WTC11 (cell line): ENCODE results near the gene GRM5. TPM values are rescaled to one million over a fixed set of nuclear protein-coding genes. Genes with fewer than 3 reads are reported as not detected.

Source experiments
- ATAC-seq: fragments of 200-7000 bp; cut with Tn5 transposase; 2 replicates; pipeline ENCODE4 v1.10.0; 2021; ENCODE audit warnings: mild to moderate bottlenecking, moderate library complexity
- CTCF ChIA-PET: fragments of 300-600 bp; sonication (Branson Sonifier 250); formaldehyde crosslinking; loops from one replicate; lab custom pipeline; 2021; ENCODE audit warnings: antibody characterized with exemption; lab: Charles Lee
- POLR2A ChIA-PET: fragments of 350-600 bp; sonication (Branson Sonifier 250); formaldehyde crosslinking; loops from one replicate; lab custom pipeline; 2021; ENCODE audit warnings: antibody characterized with exemption; lab: Charles Lee
- DNase-seq: peaks from one replicate; pipeline ENCODE4 v3.0.0; 2021; ENCODE audit warnings: low spot score
- H3K27ac Mint-ChIP-seq: 2 replicates; pipeline ENCODE4 v1.8.0; 2021; ENCODE audit warnings: mixed read lengths
- H3K27me3 Mint-ChIP-seq: 2 replicates; pipeline ENCODE4 v1.8.0; 2021; ENCODE audit warnings: low read depth, mild to moderate bottlenecking, moderate library complexity, mixed read lengths
- H3K36me3 Mint-ChIP-seq: 2 replicates; pipeline ENCODE4 v1.8.0; 2021; ENCODE audit warnings: mixed read lengths
- H3K4me1 Mint-ChIP-seq: 2 replicates; pipeline ENCODE4 v1.8.0; 2022; ENCODE audit warnings: mixed read lengths
- H3K4me3 Mint-ChIP-seq: 2 replicates; pipeline ENCODE4 v1.8.0; 2021; ENCODE audit warnings: mild to moderate bottlenecking, moderate library complexity, mixed read lengths
- H3K9me3 Mint-ChIP-seq: 2 replicates; pipeline ENCODE4 v1.8.0; 2021; ENCODE audit warnings: mixed read lengths
- AFF4 ChIP-seq: sonication (generic); formaldehyde crosslinking; IDR thresholded peaks from 2 replicates; pipeline ENCODE4 v1.8.1; 2023; ENCODE audit warnings: mild to moderate bottlenecking, missing genetic modification reagents, borderline replicate concordance
- AR ChIP-seq: fragments of 250-450 bp; sonication (Bioruptor Pico); IDR thresholded peaks from 2 replicates; pipeline ENCODE4 v1.9.0; 2021; ENCODE audit warnings: mild to moderate bottlenecking
- E2F5 ChIP-seq: sonication (generic); formaldehyde crosslinking; IDR thresholded peaks from 2 replicates; pipeline ENCODE4 v1.8.1; 2022; ENCODE audit warnings: mild to moderate bottlenecking, moderate library complexity, missing genetic modification reagents
- GABPB1 ChIP-seq: sonication (generic); formaldehyde crosslinking; IDR thresholded peaks from 2 replicates; pipeline ENCODE4 v1.8.1; 2023; ENCODE audit warnings: mild to moderate bottlenecking, missing genetic modification reagents
- GRHL2 ChIP-seq: fragments of 250-450 bp; sonication (Bioruptor Pico); IDR thresholded peaks from 2 replicates; pipeline ENCODE4 v1.8.0; 2022; ENCODE audit warnings: mild to moderate bottlenecking, moderate library complexity; ENCODE audit not compliant: insufficient replicate concordance, severe bottlenecking
- HMGXB4 ChIP-seq: sonication (generic); formaldehyde crosslinking; IDR thresholded peaks from 2 replicates; pipeline ENCODE4 v1.8.1; 2023; ENCODE audit warnings: mild to moderate bottlenecking, moderate library complexity, missing genetic modification reagents
- JUN ChIP-seq: sonication (generic); formaldehyde crosslinking; IDR thresholded peaks from 2 replicates; pipeline ENCODE4 v1.8.0; 2023; ENCODE audit warnings: mild to moderate bottlenecking, missing genetic modification reagents
- NFYB ChIP-seq: sonication (generic); formaldehyde crosslinking; conservative IDR thresholded peaks from 2 replicates; pipeline ENCODE4 v1.8.0; 2022; ENCODE audit warnings: low read depth, missing genetic modification reagents
- TEAD4 ChIP-seq: sonication (generic); formaldehyde crosslinking; IDR thresholded peaks from 2 replicates; pipeline ENCODE4 v1.8.0; 2022; ENCODE audit warnings: mild to moderate bottlenecking, missing genetic modification reagents
- USF2 ChIP-seq: sonication (generic); formaldehyde crosslinking; IDR thresholded peaks from 2 replicates; pipeline ENCODE4 v1.8.1; 2023; ENCODE audit warnings: mild to moderate bottlenecking, missing genetic modification reagents, moderate library complexity
- ZBTB21 ChIP-seq: sonication (generic); formaldehyde crosslinking; IDR thresholded peaks from 2 replicates; pipeline ENCODE4 v1.8.1; 2023; ENCODE audit warnings: mild to moderate bottlenecking, missing genetic modification reagents, borderline replicate concordance
- ZNF138 ChIP-seq: sonication (generic); formaldehyde crosslinking; conservative IDR thresholded peaks from 2 replicates; pipeline ENCODE4 v1.8.1; 2022; ENCODE audit warnings: mild to moderate bottlenecking, moderate library complexity, missing genetic modification reagents
- ZNF219 ChIP-seq: sonication (generic); formaldehyde crosslinking; IDR thresholded peaks from 2 replicates; pipeline ENCODE4 v1.8.0; 2023; ENCODE audit warnings: missing genetic modification reagents, mild to moderate bottlenecking, borderline replicate concordance
- ZNF396 ChIP-seq: fragments of 250-450 bp; sonication (Bioruptor Pico); IDR thresholded peaks from 2 replicates; pipeline ENCODE4 v1.8.0; 2021; ENCODE audit warnings: mild to moderate bottlenecking, moderate library complexity, borderline replicate concordance
- ZNF416 ChIP-seq: fragments of 250-450 bp; sonication (Bioruptor Pico); IDR thresholded peaks from 2 replicates; pipeline ENCODE4 v1.9.0; 2021; ENCODE audit warnings: mild to moderate bottlenecking, inconsistent platforms
- total RNA-seq: library from RNA; stranded (reverse); gene quantifications from 3 replicates; pipeline ENCODE4 v1.2.3, GENCODE V29; 2021

The GRM5 gene
- total RNA-seq, 1 experiment from 2014 or later, result 0.13 TPM

- TF ChIP-seq ZBTB21 (CRISPR knock-in tag), result no peak
- no peak for TF ChIP-seq AFF4 (CRISPR knock-in tag)
- no peak for TF ChIP-seq JUN
- TF ChIP-seq, all 79 proteins: peak for 0
Measured at GRCh38 chr11:88813233-88813915, 252.4 kb downstream of the GRM5 start (continued).

- Mint-ChIP-seq H3K27ac (no peak overlapping the region), H3K27me3 (no peaks in the 10 kb centered on the region), H3K9me3 (peaks cover 7% of the 10 kb centered on the region), H3K4me3 (no peak overlapping the region), H3K4me1 (peaks cover 15% of the 10 kb centered on the region), H3K36me3 (no peaks in the 10 kb centered on the region; the same call in 1 of the 2 replicates)
- DNase-seq (no peak), ATAC-seq (no peak)
- ChIA-PET CTCF (no interaction called here), POLR2A (no interaction called here)
- TF ChIP-seq ZNF138 (CRISPR knock-in tag), result no peak
- TF ChIP-seq TEAD4 (CRISPR knock-in tag), result no peak
- no peak for TF ChIP-seq GABPB1
Measured at GRCh38 chr11:88810420-88811097, 255.2 kb downstream of the GRM5 start.

GRCh38 chr11:88809126-88809525, 256.7 kb downstream of the GRM5 start:
- Mint-ChIP-seq H3K27me3 (no peaks in the 10 kb centered on the region), H3K36me3 (no peaks in the 10 kb centered on the region), H3K9me3 (no peaks in the 10 kb centered on the region), H3K4me3 (no peak overlapping the region), H3K27ac (no peak overlapping the region), H3K4me1 (peaks cover 15% of the 10 kb centered on the region)
- TF ChIP-seq ZNF416, result no peak
- TF ChIP-seq NFYB (CRISPR knock-in tag), result no peak
- TF ChIP-seq ZNF396, result no peak
- TF ChIP-seq ZNF138 (CRISPR knock-in tag), result no peak
- POLR2A ChIA-PET, result no interaction called here
- no peak for DNase-seq
- ATAC-seq, result no peak
- CTCF ChIA-PET, result no interaction called here

- ATAC-seq, result no peak
- Mint-ChIP-seq H3K27me3 (no peaks in the 10 kb centered on the region), H3K4me3 (no peak overlapping the region), H3K36me3 (no peaks in the 10 kb centered on the region), H3K9me3 (no peaks in the 10 kb centered on the region), H3K4me1 (peaks cover 7% of the 10 kb centered on the region), H3K27ac (no peak overlapping the region)
- DNase-seq, result no peak
- ChIA-PET CTCF (no interaction called here), POLR2A (no interaction called here)
- no peak for TF ChIP-seq E2F5
- TF ChIP-seq ZNF219 (CRISPR knock-in tag), result no peak
- TF ChIP-seq GRHL2, result no peak
- TF ChIP-seq HMGXB4 (CRISPR knock-in tag), result no peak
- no peak for TF ChIP-seq AR (CRISPR knock-in tag)
- no peak for TF ChIP-seq USF2 (CRISPR knock-in tag)
Measured at GRCh38 chr11:88807349-88807748, 258.4 kb downstream of the GRM5 start.
